NCI-H2029 (cell line): ENCODE measurements around the gene MPPED1.

Experiments used
- DNase-seq: peaks from one replicate; lab custom pipeline; 2025; lab: John Stamatoyannopoulos, UW

Gene MPPED1

DNA sequence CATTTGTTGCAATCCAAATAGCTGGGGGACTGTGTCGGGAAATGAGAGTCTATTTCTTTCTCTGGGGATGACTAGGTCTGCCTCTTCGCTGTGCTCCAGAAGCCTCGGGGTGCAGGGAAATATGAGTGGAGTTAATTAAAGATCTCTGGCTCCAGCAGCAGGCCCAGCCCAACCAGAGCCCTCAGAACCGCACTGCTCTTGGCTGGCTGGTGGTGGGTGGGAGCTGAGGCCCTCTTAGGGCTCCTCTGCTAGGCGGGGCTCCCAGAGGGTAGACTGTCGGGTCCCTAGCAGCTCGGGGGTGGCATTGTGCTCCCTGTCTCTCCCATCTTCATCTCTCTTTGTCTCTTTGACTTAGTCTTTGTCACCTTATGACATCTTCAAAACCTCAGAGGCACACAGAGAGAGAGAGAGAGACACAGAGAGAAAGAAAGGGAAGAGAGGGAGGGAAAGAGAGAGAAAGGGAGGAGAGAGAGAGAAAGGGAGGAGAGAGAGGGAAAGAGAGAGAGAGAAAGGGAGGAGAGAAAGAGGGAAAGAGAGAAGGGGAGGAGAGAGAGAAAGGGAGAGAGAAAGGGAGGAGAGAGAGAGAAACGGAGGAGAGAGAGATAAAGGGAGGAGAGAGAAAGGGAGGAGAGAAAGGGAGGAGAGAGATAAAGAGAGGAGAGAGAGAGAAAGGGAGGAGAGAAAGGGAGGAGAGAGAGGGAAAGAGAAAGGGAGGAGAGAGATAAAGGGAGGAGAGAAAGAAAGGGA is 20.2 kb downstream of the MPPED1 start:
- no peak for DNase-seq

DNA sequence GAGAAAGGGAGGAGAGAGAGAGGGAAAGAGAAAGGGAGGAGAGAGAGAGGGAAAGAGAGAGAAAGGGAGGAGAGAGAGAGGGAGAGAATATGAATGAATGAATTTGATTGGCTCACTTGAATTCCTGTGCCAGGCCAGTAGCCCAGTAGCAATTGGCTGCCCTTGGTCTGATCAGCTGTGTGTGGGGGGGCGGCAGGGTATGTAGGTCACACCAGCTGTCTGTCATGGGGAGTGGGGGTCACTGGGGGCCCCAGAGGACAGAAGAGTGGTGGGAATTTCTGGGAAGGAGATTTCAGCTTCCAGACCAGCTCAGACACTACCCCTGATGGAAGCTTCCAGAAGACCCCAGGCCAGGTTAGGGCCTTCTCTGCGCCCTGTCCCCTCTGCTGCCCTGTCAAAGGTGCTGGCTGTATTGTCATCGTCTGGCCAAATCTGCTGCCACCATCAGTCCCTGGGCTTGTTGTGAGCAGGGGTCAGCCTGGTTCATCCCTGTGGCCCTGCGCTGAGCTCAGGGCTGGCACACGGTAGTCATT is 21.1 kb downstream of the MPPED1 start:
- DNase-seq = no peak

DNA sequence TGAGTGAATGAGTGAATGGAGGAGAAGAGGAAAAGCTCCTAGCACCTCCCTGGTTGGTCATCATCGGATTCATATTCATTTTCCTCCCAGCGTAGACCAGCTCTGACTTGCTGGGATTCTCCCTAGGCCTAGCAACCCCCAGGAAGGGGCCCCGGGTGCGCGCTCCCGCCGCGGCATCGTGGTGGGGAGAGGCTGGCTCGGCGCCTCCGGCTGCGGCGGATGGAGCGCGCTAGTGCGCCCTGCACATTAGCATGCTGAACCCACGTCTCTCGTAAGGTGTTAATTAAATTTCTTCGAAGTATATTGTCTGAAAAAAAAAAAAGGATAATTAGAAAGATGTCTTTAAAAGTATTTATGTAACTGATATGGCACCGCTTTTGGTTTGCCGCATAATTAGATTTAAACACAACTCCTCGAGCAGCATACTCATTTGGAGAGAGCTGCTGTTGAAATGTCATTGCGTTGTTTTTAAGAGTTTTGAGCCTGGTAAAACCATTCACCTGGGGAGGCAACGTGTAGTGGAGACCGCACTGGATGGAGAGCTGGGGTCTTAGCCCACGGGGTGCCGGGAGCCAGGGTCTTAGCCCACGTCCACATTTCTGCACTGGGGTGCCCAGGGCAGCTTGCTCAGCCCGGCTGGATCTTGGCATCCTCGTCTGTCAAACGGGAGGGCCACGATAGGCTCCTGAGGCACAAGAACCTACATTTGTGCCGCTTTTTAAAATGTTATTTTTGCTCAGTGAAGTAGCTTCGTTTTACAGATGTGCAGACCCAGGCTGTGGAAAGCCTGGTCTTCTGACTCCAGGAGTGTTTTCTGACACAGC is 21.8 kb downstream of the MPPED1 start:
- no peak for DNase-seq

DNA sequence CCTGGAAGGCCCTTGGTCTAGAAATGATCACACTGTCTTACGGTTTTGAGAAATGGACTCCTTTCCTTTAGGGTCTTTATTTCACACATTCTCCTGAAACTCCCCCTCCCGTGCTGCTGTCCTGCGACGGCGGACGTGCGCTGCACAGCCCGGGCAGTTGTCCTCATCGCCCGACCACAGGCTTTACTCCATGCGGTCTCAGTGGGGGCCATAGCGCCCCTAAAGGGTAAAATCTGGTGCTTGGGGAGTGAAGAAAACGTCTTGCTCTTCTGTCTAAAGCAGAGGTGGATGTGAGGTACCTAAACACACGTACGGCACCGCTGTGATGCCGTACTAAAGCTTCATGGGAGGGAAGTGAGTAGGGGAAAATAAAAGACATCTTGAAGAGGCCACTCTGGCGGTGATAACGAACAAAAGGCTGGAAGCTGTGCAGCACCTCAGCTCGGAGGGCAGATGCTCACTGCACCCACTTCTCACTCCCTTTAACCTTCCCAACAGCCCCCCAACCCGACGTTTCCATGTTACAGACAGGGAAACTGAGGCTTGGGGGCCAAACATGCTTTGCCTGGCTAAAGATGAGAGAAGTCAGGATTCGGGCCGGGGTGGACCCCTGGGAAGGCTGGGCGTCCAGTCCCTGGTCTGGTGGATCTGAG is 22.6 kb downstream of the MPPED1 start:
- no peak for DNase-seq

DNA sequence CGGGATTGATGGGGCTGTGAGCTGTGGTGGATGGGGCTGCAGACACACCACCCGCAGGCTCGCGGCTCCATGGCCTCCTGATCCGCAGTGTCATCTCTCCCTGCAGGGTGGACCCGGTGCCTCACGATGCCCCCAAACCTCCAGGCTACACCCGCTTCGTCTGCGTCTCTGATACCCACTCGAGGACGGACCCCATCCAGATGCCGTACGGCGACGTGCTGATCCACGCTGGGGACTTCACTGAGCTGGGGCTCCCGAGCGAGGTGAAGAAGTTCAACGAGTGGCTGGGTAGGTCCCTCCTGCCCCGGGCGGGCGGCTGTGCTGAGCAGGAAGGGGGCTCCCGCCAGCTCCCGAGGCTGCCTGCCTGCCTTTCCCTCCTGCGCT is 23.1 kb downstream of the MPPED1 start:
- no peak for DNase-seq

DNA sequence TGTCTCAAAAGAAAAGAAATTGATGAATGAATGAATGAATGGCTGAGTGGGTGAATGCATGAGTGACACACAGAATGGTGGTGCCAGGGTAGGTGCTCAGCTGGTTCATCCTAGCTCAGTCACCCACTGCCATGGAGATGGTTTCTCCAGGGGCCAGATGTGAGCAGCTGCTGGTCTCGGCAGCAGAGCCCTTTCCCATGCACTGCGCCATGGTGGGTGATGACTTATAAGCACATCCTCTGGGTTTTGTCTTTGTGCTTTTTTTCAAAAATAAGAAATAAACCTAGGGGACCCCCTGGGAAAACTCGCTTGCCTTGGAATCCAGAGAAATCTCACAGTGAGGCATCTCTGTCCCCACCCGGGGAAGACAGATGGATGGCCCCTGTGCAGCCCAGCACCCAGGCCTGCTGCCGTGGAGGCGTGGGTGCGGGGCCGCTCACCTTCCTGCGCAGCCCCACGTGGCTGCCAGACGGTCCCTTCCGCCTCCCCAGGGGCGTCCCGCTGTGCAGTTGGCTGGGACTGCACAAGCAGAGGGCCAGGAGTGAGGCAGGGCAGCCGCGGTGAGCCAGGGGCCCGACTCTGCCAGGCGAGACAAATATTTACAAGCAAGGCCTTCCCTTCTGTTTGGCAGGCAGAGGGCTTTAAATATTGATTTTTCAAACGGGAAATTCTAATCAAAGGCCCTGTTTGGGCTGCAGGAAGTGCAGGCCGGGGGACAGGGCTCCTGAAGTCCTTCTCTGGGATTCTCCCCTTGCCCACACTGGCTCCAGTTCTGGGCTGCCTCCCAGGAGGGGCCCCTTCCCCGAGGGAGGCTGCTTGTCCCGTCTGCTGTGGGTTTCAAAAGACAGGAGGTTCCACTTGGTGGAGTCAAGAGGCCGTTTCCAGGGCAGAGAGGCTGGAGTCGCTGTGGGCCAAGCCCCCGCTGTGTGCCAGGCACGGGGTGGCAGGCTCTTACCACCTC is 24.3 kb downstream of the MPPED1 start:
- peak; percentile 77 for DNase-seq

DNA sequence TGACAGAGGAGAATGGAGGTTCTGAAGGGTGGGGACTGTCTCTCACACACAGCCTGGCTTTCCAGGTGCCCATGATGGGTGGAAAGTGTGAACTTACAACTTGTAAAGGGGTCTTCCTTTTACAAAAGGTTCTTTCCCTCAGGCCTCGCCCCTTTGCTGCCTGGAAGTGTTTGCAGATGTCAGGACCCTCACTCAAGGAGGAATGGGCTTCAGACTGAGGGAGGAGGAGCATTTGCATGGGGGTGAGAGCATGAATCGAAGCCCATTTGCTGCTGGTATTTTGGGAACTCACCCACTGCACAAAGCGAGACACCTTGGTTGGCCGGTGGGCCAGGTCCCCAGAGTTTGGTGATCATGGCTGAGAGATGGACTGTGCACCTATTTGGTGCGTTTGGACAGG is 25.1 kb downstream of the MPPED1 start:
- DNase-seq = no peak

DNA sequence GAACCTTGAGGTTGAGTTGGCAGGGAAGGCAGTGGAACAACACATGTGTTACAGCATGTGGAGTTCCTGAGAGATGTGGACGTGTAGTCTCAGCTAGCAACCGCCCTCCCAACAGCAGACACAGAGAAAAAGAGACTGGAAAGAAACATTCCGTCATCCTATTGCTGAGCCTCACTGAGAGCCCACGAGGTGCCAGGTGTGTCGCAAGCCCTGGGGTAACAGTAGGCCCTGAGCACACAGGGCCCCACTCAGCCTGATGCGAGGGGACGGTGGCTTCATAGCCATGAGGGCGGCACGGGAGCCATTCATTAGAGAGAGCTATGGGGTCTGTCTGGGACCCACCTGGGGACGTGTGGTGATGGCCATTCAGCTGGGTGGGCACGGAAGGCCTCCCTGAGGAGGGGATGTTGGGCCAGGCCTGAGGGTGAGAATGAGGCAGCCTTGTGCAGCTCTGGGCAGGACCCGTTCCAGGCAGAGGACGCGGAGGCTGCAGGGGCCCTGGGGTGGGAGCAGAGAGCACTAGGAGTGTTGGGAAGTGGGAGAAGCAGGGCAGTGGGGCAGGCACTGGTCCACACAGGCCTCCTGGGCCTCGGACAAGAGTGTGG is 26.2 kb downstream of the MPPED1 start:
- no peak for DNase-seq

DNA sequence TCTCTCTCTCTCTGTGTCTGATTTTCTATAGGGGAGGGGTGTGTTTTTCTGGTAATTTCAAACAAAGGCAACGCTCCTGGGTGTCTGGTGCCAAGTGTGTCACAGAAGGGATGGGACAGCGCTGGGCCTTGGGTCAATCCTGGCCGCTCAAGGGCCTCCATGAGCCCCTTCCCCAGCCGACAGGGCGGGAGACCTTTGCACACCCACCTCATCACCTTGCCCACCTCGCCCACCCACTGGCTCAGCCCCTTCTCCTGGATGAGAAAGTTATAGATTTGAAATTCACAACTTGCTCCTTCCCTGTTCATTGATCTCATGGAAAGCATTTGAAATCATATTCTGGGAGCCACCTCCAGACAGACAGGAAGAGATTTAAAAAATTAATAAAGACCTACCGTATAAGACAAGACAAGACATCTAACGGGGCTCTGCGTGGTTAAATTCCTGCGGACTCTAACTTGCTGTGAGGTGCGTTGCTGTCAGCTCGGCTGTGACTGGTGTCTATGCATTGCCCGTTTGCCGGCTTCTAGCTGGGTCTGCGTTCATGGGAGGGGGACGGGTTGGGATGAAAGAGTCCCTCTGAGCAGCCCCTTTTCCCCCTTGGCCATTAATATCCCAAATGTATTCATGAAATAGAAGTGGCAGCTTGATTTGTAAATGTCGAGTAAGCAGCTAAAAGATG is 27.0 kb downstream of the MPPED1 start:
- no peak for DNase-seq

DNA sequence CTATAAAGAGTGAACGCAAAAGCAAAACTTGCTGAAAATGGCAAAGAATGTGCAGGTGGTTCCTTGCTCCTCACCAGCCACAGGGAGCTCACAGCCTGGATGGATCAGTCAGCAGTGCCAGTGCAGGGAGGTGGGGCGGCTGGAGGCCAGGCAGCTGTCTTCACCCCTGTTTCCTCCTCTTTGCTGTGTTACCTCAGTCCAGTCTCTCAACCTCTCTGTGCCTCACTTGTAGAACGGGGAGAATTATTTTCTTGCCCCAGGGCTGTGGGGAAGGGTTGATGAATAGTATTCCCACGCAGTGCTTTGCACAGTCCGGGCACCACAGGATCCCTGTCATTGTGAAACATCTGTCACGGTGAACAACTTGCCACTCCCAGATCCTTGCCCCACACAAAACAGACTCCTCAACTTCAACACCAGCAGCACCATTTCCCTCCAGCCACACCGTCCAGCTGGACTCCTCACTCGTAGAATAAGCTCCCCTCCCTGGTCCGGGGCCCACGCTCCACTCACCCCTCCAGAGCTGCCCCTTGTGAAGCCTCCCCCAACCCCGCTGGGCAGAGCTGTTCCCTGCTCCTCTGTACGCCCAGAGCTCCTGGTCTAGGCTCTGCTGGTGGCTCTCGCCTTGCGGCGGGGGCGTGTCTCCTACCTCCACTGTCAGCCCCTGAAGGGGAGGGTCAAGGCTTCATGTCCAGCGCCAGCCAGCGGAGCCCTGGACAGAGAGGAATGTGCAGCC is 27.7 kb downstream of the MPPED1 start:
- DNase-seq = no peak

DNA sequence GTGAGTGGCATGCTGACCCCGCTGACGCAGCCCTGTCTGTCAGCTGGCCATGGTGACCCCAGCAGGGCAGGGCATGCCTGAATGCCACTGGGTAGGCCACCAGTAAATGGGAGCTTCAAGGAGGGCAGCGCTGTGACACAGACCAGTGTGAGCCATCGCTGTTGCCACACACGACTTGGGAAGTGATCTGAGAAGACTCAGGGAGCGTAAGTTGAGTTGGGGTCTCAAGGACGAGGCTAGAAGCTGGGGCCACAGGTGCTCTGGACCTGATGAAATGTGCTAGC is 28.2 kb downstream of the MPPED1 start:
- no peak for DNase-seq

DNA sequence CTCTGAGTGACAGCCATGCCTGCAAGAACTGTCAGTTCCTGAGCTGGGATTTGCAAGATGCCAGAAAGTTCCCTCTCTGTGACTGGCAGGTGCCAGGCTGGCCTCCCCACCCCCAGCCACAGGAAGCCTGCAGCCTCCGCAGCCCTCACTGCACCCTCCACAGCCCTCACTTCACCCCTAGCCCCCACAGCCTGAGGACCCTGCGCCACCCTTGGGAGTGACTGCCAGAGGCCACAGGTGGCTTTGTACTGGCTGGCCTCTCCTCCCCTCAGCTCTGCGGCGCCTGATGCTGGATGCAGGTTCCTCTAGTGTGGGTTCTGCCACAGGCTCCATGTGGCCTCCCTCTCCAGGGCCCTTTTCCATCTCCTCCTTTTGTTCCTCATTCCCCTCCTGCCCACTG is 28.7 kb downstream of the MPPED1 start:
- no peak for DNase-seq

DNA sequence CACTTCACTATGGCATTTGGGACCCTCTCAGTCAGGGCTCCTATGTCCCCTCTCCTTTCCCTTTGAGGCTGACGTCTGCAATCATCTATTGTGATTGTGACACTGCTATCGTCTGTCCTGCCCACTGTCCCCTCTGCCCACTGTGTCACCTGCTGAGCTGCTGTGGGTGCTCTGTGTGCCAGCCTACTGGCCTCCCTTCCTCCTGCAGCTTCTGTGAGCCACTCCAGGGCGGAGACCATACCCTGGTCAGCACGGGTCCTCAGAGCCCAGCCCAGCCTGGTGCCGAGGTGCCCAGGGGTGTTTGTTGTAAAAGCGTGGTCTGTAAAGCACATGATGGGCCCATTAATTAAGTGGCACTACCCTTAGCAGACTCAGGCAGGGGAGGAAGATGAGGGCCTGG is 29.4 kb downstream of the MPPED1 start:
- no peak for DNase-seq

DNA sequence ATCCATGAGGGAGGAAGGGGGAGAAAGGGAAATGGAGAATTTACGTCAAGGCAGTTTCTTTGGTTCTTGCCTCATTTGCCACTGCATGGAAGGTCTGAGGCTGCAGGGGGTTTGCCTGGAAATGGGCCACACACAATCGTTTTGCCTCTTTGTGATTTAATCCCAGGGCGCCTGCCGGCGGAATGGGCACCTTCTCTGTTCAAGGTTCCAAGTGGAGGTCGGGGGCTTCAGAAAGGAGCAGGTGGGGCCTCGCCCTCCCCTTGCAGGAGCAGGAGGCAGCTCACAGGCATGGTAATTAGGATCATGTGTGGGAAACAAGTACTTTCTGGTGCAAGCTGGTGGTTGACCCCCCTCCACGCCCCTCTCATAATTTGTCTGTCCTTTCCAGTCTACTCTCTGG is 29.9 kb downstream of the MPPED1 start:
- no peak for DNase-seq

DNA sequence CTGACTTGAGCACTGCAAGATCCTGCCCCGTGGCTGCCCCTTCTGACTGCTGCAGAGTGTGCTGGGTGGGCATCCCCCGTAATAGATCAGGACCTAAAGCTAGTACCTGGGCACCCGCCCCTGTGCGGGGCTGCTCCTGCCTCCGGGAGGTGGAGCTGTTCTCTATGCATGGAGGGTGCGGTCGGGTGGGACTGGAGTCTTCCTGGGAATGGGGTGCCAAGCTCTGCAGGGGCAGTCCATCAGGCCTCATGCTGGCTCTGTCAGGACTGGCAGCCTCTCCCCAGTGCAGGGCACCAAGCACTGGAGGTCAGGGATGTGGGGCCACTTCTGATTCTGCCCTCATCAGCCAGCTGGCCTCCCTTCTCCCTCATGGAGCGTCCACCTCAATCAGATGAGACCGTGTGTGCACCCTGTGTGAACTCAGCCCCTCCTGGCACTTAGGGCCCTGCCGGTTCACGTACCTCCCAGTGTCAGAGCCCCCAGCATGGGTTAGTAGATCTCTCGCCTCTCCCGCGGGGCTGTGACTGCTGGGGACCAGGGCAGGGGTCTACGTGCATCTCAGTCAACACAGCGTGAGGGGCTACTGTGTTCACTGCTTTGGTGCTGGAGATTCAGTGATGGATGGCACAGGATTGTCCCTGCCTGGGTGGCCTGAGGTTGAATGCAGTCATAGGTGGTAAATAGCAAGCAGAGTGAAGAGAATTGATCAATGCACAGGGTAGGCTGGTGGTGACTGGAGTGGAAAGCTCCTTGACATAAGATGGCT is 30.8 kb downstream of the MPPED1 start:
- DNase-seq = no peak

DNA sequence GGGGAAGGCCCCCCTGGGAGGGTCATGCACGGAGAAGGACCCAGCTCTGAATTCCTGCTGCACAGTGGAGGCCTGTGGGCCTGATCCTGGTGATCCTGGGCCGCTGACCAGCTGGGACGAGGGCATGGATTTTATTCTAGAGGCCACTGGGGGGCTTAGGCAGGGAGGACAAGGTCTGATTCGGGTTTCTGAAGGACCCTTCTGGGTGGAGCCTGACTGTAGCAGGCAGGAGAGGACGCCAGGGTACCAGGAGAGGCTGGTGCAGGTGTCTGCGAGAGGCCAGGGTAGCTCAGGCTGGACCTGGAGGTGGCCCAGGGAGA is 31.3 kb downstream of the MPPED1 start:
- no peak for DNase-seq

DNA sequence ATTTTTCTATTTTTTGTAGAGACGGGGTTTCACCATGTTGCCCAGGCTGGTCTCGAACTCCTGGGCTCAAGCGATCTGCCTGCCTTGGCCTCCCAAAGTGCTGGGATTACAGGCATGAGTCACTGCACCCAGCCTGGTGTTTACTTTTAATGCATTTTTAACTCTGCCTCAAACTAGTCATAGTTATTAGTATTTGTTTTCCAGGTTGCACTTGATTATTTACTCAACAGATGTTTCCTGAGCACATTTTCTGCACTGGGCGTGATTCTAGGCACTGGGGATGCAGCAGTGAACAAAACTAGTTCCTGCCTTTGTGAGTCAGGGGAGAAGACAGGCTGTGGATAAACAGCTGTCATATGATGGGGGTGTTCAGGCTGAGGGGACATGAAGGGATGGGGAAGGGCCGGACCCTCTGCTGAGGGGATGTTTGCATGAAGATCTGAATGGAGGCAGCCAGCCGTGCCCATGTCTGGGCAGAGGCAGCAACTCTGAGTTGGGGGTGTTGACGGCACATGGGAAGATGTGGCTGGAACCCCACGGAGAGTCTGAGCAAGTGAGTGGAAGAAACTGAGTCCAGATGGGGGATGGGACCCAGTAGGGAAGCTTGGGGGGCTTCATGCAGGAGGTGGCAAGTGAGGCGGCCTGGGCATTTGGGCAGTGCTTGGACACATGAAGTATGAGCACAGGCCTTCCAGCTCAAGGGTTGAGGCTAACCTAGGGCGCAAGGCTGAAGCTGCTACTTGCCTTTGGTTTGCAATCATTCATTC is 34.4 kb downstream of the MPPED1 start:
- peak; percentile 36 for DNase-seq

DNA sequence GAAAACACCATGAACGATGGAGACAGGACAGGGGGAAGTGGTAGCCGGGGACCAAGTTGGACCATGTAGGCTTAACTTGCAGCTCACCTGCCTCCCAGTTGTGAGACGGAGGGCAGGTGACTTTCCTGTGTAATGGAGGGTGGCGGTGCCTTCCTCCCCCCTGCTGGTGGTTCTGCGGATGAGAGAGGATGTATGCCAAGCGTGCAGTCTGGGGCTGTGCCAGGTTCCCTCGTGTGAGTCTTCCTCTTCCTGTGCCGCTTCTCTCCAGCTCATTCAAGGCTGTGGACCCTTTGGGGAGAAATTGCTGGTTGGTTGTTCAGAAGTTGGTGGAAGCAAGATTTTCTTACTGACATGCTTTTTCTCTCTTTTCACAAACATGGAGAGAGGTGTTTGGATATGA is 35.1 kb downstream of the MPPED1 start:
- DNase-seq = peak; percentile 90

DNA sequence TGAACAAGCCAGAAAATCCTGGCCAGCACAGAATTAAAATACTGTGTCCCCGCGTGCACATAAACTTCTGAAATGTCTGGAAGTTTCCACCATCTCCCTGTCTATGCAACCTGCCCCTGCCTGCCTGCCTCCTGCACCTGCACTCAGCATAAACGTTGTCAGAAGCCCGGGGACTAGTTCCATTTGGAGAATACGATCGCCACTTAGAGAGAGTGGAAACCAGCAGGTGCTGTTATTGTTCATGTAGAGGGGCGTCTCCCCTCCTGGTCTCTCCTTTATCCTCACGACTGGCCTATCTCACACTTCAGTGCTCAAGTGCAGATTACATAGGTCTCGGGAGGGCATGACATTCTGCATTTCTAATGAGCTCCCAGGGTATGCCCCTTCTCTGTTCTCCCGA is 35.6 kb downstream of the MPPED1 start:
- peak; percentile 93 for DNase-seq
